Measurements from ENCODE around the gene TANGO6.
A peak's percentile ranks its signal among the peaks of the same experiment; 100 is the strongest.

TANGO6 gene

DNA sequence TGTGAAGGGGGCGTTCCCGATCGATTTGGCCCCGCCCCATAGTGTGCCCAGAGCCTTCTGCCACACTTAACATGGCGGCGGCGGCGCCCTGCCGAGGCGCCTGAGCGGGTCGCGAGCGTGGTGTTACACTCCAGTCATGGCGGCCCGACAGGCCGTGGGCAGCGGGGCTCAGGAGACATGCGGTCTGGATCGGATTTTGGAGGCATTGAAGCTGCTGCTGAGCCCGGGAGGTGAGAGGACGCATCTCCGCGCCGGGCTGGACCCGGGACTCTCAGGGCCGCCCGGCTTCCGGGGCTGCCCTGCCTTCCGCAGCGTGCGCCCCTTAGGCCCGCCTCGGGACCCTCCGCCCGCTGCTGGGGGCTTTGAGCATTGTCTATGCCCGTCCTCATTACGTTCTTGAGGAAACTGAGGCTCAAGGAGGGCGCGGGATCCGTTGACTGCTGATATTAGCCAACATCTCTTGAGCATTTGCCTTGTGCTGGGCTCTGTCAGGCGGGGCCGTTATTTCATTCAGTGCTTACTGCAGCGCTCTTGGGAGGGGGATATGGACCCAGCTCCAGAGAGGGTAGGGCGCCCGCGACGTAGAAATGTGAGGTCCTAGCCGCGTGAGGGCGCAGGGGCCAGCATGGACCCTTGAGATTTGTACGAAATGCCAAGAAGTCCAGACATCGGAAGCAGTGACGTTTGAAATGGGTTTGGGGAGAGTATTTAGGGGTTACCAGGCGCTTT is at the start of gene TANGO6:
TANGO6 (plus strand) TSS at position 50 of the 729 bp plus-strand sequence; CDS start at position 137, 87 bp downstream.
- peak within 1 kb of the TSS; percentile 71 for H3K4me3 ChIP-seq (ENCODE audit: low read depth, low read length)
- peak; percentile 79 for DNase-seq (ENCODE audit: low read depth, low spot score)
- TF ChIP-seq, protein P1, sequence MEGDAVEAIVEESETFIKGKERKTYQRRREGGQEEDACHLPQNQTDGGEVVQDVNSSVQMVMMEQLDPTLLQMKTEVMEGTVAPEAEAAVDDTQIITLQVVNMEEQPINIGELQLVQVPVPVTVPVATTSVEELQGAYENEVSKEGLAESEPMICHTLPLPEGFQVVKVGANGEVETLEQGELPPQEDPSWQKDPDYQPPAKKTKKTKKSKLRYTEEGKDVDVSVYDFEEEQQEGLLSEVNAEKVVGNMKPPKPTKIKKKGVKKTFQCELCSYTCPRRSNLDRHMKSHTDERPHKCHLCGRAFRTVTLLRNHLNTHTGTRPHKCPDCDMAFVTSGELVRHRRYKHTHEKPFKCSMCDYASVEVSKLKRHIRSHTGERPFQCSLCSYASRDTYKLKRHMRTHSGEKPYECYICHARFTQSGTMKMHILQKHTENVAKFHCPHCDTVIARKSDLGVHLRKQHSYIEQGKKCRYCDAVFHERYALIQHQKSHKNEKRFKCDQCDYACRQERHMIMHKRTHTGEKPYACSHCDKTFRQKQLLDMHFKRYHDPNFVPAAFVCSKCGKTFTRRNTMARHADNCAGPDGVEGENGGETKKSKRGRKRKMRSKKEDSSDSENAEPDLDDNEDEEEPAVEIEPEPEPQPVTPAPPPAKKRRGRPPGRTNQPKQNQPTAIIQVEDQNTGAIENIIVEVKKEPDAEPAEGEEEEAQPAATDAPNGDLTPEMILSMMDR (IDR thresholded peaks at IDR 0.05; ENCODE audit: low read depth, low read length), result peak; percentile 51
- in situ Hi-C loops (cut with HindIII; ENCODE audit: low sequenced_read_pairs), result no loop called here

DNA sequence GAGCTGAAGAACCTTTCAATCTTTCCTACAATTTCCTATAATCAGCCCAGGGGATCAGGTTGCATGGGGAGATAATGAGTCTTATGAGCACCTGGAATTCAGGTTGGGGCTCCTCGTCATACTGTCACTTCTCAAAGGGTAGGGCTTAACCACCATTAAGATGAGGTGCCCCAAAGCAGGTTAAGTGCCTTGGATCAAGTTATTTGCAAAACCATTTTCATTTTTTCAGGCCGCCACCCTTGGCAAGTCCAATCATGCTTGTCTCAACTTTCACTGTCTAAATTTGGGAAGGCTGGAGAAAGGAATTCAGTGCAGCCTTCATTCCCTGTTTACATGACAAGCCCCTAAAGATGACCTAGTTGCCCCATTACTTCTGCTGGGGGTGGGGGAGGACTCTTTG is 44.9 kb upstream of the TANGO6 start:
- in situ Hi-C loops (cut with HindIII; ENCODE audit: low sequenced_read_pairs), result no loop called here
- DNase-seq (ENCODE audit: low read depth, low spot score), result no peak
- TF ChIP-seq, protein P1 (IDR thresholded peaks at IDR 0.05; ENCODE audit: low read depth, low read length), result no peak
- H3K4me3 ChIP-seq (ENCODE audit: low read depth, low read length), result no peak overlapping the region

DNA sequence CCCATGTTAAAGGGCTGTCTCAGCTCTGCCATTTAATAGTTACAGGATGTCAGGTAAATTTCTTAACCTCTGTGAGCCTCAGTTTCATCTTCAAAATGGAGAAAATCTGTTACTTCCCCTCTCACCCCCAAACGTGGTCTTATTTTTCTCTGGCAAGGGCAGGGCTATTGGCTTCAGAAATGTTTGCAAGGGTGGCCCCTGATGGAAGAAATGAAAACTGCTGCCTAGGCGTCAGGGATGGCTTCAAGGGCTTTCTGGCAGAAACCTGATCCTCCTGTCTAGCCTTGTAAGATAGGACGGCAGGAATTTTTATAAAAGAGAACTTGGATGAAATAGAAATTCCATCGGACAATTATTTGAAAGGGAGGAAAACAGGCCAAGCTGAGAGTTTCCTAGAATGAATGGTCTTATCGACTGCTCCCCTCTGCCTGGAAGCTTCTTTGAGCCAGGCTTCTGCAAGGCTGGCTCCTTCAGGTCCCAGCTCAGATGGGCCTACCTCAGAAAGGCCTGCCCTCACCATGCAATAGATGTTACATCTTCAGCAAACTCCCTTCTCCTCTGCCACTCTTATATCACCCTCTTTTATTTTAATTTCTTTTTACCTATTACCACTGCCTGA is 43.0 kb upstream of the TANGO6 start:
- in situ Hi-C loops (cut with HindIII; ENCODE audit: low sequenced_read_pairs), result no loop called here
- no peak overlapping the region for H3K4me3 ChIP-seq (ENCODE audit: low read depth, low read length)
- DNase-seq (ENCODE audit: low read depth, low spot score), result peak; percentile 88
- TF ChIP-seq, protein P1 (IDR thresholded peaks at IDR 0.05; ENCODE audit: low read depth, low read length), result peak; percentile 86

DNA sequence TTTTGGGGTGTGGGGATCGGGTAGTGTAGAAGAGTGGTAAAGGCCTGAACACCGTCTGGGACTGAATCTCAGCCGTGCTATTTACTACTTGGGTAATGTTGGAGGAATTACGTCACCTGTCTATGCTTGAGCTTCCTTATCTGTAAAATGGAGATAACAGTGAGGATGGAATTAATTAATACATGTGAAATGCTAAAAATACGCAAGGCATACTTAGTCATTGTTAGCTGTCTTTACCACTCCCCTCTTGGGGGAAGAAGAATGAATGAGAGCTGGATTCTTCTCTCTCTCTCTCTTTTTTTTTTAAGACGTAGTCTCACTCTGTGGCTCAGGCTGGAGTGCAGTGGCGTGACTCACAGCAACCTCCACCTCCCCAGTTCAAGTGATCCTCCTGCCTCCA is 41.1 kb upstream of the TANGO6 start:
- TF ChIP-seq, protein P1 (IDR thresholded peaks at IDR 0.05; ENCODE audit: low read depth, low read length), result no peak
- in situ Hi-C loops (cut with HindIII; ENCODE audit: low sequenced_read_pairs), result no loop called here
- no peak overlapping the region for H3K4me3 ChIP-seq (ENCODE audit: low read depth, low read length)
- peak; percentile 52 for DNase-seq (ENCODE audit: low read depth, low spot score)

DNA sequence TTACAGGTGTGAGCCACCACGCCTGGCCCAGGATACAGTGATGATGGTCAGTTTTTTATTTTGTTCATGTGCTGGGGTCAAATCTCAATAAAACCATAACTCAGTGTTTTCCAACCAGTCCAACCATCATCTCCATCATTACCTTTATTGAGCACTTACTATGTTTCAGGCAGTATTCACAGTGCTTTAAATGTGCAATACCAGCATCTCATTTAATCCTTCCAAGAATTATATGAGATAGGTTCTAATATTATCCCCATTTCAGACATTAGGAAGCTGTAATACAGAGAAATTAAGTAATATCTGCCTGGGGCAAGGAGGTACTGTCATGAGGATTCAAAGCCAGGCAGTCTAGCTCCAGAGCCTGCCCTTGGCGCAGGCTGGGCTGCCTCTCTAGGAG is 36.9 kb upstream of the TANGO6 start:
- TF ChIP-seq, protein P1 (IDR thresholded peaks at IDR 0.05; ENCODE audit: low read depth, low read length), result no peak
- H3K4me3 ChIP-seq (ENCODE audit: low read depth, low read length), result no peak overlapping the region
- in situ Hi-C loops (cut with HindIII; ENCODE audit: low sequenced_read_pairs), result no loop called here
- DNase-seq (ENCODE audit: low read depth, low spot score), result no peak

DNA sequence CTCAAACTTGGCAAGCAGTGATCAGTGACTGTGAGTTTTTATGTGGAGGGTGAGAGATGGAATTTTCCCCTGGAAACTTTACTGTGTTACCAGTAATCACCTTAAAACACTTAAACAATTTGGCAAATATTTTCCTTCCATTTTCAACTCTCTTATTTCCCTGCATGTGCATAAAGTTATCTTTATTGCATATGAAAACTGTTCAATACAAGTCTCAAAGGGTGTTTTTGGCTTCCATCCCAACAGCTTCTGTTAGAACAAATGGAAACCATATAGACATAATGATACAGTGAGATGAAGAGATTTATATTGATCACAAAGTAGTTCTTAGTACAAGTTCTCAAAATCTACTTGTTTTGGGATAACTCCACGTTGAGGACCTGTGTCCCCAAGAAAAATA is 36.4 kb upstream of the TANGO6 start:
- in situ Hi-C loops (cut with HindIII; ENCODE audit: low sequenced_read_pairs), result no loop called here
- TF ChIP-seq, protein P1 (IDR thresholded peaks at IDR 0.05; ENCODE audit: low read depth, low read length), result no peak
- no peak for DNase-seq (ENCODE audit: low read depth, low spot score)

More for the DNA sequence above, 36.4 kb upstream of the TANGO6 start:
- no peak overlapping the region for H3K4me3 ChIP-seq (ENCODE audit: low read depth, low read length)

All from astrocyte of the spinal cord (primary cell).